Tibial nerve (tissue), 4 donors: ENCODE measurements around the gene SCO1.

Experiments
- EP300 ChIP-seq, 2 donors: sonication (generic); formaldehyde crosslinking; IDR thresholded peaks; one replicate each; pipeline ENCODE4 v1.6.1; 2017; ENCODE audit warnings: antibody characterized with exemption in 2 of 2, mild to moderate bottlenecking in 1 of 2
- TF ChIP-seq, protein P1 (sequence below), 5 experiments: fragments of 200-600 bp in 3 of 5; fragments of 450-650 bp in 2 of 5; sonication (generic) in 3 of 5; IDR thresholded peaks; one replicate each; pipeline ENCODE4 v1.5.1; 2016 to 2019; ENCODE audit warnings: antibody characterized with exemption in 5 of 5, mild to moderate bottlenecking in 3 of 5, moderate library complexity in 2 of 5

GRCh38 chr17:10681866-10682446, 15.4 kb downstream of the SCO1 start:
- TF ChIP-seq, protein P1, sequence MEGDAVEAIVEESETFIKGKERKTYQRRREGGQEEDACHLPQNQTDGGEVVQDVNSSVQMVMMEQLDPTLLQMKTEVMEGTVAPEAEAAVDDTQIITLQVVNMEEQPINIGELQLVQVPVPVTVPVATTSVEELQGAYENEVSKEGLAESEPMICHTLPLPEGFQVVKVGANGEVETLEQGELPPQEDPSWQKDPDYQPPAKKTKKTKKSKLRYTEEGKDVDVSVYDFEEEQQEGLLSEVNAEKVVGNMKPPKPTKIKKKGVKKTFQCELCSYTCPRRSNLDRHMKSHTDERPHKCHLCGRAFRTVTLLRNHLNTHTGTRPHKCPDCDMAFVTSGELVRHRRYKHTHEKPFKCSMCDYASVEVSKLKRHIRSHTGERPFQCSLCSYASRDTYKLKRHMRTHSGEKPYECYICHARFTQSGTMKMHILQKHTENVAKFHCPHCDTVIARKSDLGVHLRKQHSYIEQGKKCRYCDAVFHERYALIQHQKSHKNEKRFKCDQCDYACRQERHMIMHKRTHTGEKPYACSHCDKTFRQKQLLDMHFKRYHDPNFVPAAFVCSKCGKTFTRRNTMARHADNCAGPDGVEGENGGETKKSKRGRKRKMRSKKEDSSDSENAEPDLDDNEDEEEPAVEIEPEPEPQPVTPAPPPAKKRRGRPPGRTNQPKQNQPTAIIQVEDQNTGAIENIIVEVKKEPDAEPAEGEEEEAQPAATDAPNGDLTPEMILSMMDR (IDR thresholded peaks at IDR 0.05): no peak
- no peak for TF ChIP-seq EP300 (IDR thresholded peaks at IDR 0.05)
